Endothelial cell (in vitro differentiated cells): ENCODE data around the gene SMCO3. TPM values are rescaled to one million over a fixed set of nuclear protein-coding genes. Genes with fewer than 3 reads are reported as not detected.

Experiments used
- DNase-seq: peaks from one replicate; pipeline ENCODE4 v3.0.0; 2021; ENCODE audit warnings: low spot score
- H3K27ac Mint-ChIP-seq: one replicate; pipeline ENCODE4 v1.8.0; 2021; ENCODE audit warnings: mixed read lengths, inconsistent platforms; ENCODE audit not compliant: unreplicated experiment
- H3K27me3 Mint-ChIP-seq: one replicate; pipeline ENCODE4 v1.8.0; 2021; ENCODE audit warnings: mild to moderate bottlenecking, moderate library complexity, mixed read lengths, inconsistent platforms; ENCODE audit not compliant: unreplicated experiment
- H3K36me3 Mint-ChIP-seq: one replicate; pipeline ENCODE4 v1.8.0; 2021; ENCODE audit warnings: mild to moderate bottlenecking, low read depth, mixed read lengths, inconsistent platforms; ENCODE audit not compliant: unreplicated experiment
- H3K4me1 Mint-ChIP-seq: one replicate; pipeline ENCODE4 v1.8.0; 2021; ENCODE audit warnings: mild to moderate bottlenecking, mixed read lengths, inconsistent platforms; ENCODE audit not compliant: unreplicated experiment
- H3K4me3 Mint-ChIP-seq: one replicate; pipeline ENCODE4 v1.8.0; 2021; ENCODE audit warnings: mild to moderate bottlenecking, mixed read lengths, inconsistent platforms; ENCODE audit not compliant: unreplicated experiment
- H3K9me3 Mint-ChIP-seq: one replicate; pipeline ENCODE4 v1.8.0; 2021; ENCODE audit warnings: mixed read lengths, inconsistent platforms; ENCODE audit not compliant: unreplicated experiment
- CTCF ChIP-seq: fragments of 200-600 bp; sonication (generic); IDR thresholded peaks from one replicate; pipeline ENCODE4 v1.5.0; 2021; ENCODE audit warnings: antibody characterized with exemption; ENCODE audit not compliant: unreplicated experiment
- total RNA-seq: library from RNA; stranded (reverse); fragmentation: NEBNext Ultra II Directional; extraction: Animal tissue kit (Norgen Biotek cat#: 25700); gene quantifications from one replicate; pipeline ENCODE4 v1.2.1, GENCODE V29; 2021; ENCODE audit not compliant: unreplicated experiment

Gene SMCO3
- total RNA-seq, 1 donor from 2014 or later, result 0.13 TPM

GRCh38 chr12:14770496-14771461 is 43.2 kb downstream of the SMCO3 start:
- Mint-ChIP-seq H3K4me1 (peaks cover 23% of the 10 kb centered on the region), H3K9me3 (no peaks in the 10 kb centered on the region), H3K4me3 (peak overlapping the region; percentile 98), H3K36me3 (peaks cover 5% of the 10 kb centered on the region), H3K27ac (peak overlapping the region; percentile 92), H3K27me3 (peaks cover 27% of the 10 kb centered on the region)
- TF ChIP-seq CTCF, result no peak
- DNase-seq, result peak; percentile 85

GRCh38 chr12:14769969-14770495 is 44.0 kb downstream of the SMCO3 start:
- peak; percentile 88 for DNase-seq
- H3K4me1 Mint-ChIP-seq, result peaks cover 15% of the 10 kb centered on the region
- H3K36me3 Mint-ChIP-seq, result peaks cover 5% of the 10 kb centered on the region
- no peaks in the 10 kb centered on the region for H3K9me3 Mint-ChIP-seq
- peaks cover 25% of the 10 kb centered on the region for H3K27me3 Mint-ChIP-seq
- peak; percentile 79 for TF ChIP-seq CTCF
- H3K27ac Mint-ChIP-seq, result peak overlapping the region; percentile 92
- H3K4me3 Mint-ChIP-seq, result peak overlapping the region; percentile 98

GRCh38 chr12:14769466-14769968 is 44.5 kb downstream of the SMCO3 start:
- TF ChIP-seq CTCF, result no peak
- H3K36me3 Mint-ChIP-seq, result peaks cover 5% of the 10 kb centered on the region
- peaks cover 22% of the 10 kb centered on the region for H3K27me3 Mint-ChIP-seq
- peaks cover 14% of the 10 kb centered on the region for H3K4me1 Mint-ChIP-seq
- H3K4me3 Mint-ChIP-seq, result peak overlapping the region; percentile 98
- no peaks in the 10 kb centered on the region for H3K9me3 Mint-ChIP-seq
- DNase-seq, result peak; percentile 59
- H3K27ac Mint-ChIP-seq, result peak overlapping the region; percentile 92

GRCh38 chr12:14768823-14769405 is 45.1 kb downstream of the SMCO3 start:
- H3K4me1 Mint-ChIP-seq, result peaks cover 10% of the 10 kb centered on the region
- TF ChIP-seq CTCF, result no peak
- H3K9me3 Mint-ChIP-seq, result no peaks in the 10 kb centered on the region
- H3K36me3 Mint-ChIP-seq, result peaks cover 5% of the 10 kb centered on the region
- peak overlapping the region; percentile 92 for H3K27ac Mint-ChIP-seq
- H3K4me3 Mint-ChIP-seq, result peak overlapping the region; percentile 98
- H3K27me3 Mint-ChIP-seq, result peaks cover 18% of the 10 kb centered on the region
- DNase-seq, result peak; percentile 6
